Right atrium auricular region (tissue), 2 donors: ENCODE measurements around the gene ZNF385B. TPM values are rescaled to one million over a fixed set of nuclear protein-coding genes. Genes with fewer than 3 reads are reported as not detected.

Experiments
- DNase-seq: peaks from one replicate; pipeline ENCODE4 v3.0.0-alpha.2; 2019; ENCODE audit warnings: low spot score
- H3K27ac ChIP-seq, 2 donors: fragments of 200-600 bp; sonication (generic); 1 replicate in 1 of 2; 2 replicates in 1 of 2; pipeline ENCODE4 v1.5.1; 2016 to 2019
- H3K27me3 ChIP-seq, 2 donors: fragments of 200-600 bp; sonication (generic); one replicate each; pipeline versions ENCODE4 v1.5.1 to v1.6.0; 2017 to 2019
- H3K36me3 ChIP-seq: fragments of 200-600 bp; sonication (generic); one replicate; pipeline ENCODE4 v1.5.1; 2016
- H3K4me1 ChIP-seq, 2 donors: fragments of 200-600 bp; sonication (generic); one replicate each; pipeline versions ENCODE4 v1.5.1 to v1.6.0; 2017 to 2019
- H3K4me3 ChIP-seq, 2 donors: fragments of 200-600 bp; sonication (generic); 1 replicate in 1 of 2; 2 replicates in 1 of 2; pipeline ENCODE4 v1.5.1; 2017 to 2019; ENCODE audit warnings: mild to moderate bottlenecking in 1 of 2, moderate library complexity in 1 of 2
- H3K9me3 ChIP-seq, 2 donors: fragments of 200-600 bp; sonication (generic); one replicate each; pipeline ENCODE4 v1.5.1; 2019
- CTCF ChIP-seq, 2 donors: fragments of 200-600 bp; sonication (generic); IDR thresholded peaks; one replicate each; pipeline ENCODE4 v1.5.1; 2019; ENCODE audit warnings: antibody characterized with exemption in 2 of 2
- total RNA-seq, 2 donors: library from RNA; depleted of rRNA; stranded (reverse); fragments of >200 nt; gene quantifications; one replicate each; pipeline ENCODE4 v1.1.0, GENCODE V29; 2016

ZNF385B gene
- total RNA-seq, 2 donors from 2014 or later, result 23.2 to 33.3 TPM

DNA sequence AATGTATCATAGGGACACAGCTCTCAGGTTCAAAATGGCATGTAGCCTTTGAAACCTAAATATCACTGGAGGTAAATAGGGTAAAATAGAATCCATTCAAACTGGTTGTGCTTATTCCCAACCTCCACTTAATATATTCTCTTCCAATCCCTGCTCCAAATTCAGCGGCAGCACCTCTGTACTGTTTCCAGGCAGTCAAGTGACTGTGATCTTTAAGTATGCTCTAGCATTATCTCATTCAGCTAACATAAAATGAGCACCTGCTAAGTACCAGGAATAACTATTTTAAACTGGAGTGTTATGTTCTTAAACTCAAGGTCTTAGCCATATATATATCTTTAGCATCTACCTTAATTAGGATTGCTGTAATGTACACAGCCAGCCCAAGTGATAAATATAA lies 327.5 kb downstream of the ZNF385B start:
- Histone ChIP-seq H3K27ac (no peak overlapping the region), H3K4me1 (peaks cover 0 to 5% of the 10 kb centered on the region in 2 donors)

DNA sequence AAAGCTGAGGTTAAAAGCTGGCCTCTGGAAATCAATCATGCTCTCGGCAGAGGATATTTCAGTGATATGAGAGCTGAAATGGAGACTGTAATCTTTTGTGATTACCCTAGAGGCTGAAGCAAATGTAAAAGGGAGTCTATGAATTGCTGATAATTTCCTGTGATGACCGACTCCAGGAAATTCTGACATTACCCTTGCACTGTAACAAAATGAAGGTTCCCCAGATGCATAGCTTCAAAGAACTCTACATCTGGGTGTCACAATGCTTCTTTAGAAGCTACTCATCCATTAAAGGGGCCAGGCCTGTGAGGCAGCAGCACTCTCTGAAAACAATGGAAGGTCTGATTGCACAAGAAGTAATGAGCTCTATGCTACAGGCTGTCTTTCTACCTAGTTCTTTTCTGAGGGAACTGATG lies 328.5 kb downstream of the ZNF385B start:
- TF ChIP-seq CTCF (IDR thresholded peaks at IDR 0.05), result no peak
- no peaks in the 10 kb centered on the region for H3K9me3 ChIP-seq
- no peaks in the 10 kb centered on the region for H3K27me3 ChIP-seq
- H3K4me3 ChIP-seq, result no peak overlapping the region
- H3K36me3 ChIP-seq, result no peaks in the 10 kb centered on the region
- H3K4me1 ChIP-seq, result peaks cover 0 to 5% of the 10 kb centered on the region in 2 donors
- DNase-seq, result no peak
- no peak overlapping the region for H3K27ac ChIP-seq

More for the DNA sequence above, 327.5 kb downstream of the ZNF385B start:
- DNase-seq, result no peak
- Histone ChIP-seq H3K27me3 (no peaks in the 10 kb centered on the region), H3K9me3 (peaks cover 0 to 3% of the 10 kb centered on the region in 2 donors), H3K4me3 (no peak overlapping the region), H3K36me3 (peaks cover 1% of the 10 kb centered on the region)
- TF ChIP-seq CTCF (IDR thresholded peaks at IDR 0.05), result no peak

DNA sequence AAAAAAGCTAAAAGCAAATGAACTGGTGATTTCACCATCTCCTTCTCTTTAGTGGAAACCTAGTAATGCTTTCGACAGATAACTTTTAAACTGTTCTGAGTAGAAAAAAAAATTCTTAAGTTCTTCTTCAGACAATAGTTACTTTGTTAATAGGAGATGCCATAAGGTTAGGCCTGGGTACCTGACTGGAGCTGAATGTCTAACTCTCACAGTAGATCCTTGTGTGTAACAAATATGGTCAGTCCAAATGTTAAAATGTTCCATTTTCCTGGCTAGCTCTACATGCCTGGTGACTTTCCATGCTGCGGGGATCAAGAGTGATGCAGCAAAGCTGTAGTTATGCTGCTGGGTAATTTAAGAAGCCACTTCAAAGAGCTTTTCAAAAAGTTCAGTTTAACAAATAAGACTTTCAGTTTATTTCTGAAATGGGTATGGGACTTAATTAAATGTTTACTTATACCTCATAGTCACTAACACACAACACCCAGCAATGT lies 332.8 kb downstream of the ZNF385B start:
- H3K4me3 ChIP-seq, result no peak overlapping the region
- H3K36me3 ChIP-seq, result no peaks in the 10 kb centered on the region
- H3K9me3 ChIP-seq, result no peaks in the 10 kb centered on the region
- DNase-seq, result no peak
- no peak overlapping the region for H3K27ac ChIP-seq
- no peaks in the 10 kb centered on the region for H3K27me3 ChIP-seq
- no peak for TF ChIP-seq CTCF (IDR thresholded peaks at IDR 0.05)
- no peaks in the 10 kb centered on the region for H3K4me1 ChIP-seq

GRCh38 chr2:179525340-179525739 lies 336.1 kb downstream of the ZNF385B start:
- TF ChIP-seq CTCF (IDR thresholded peaks at IDR 0.05), result no peak
- H3K27me3 ChIP-seq, result no peaks in the 10 kb centered on the region

GRCh38 chr2:179524809-179525339 lies 336.5 kb downstream of the ZNF385B start:
- Histone ChIP-seq H3K9me3 (no peaks in the 10 kb centered on the region), H3K27me3 (no peaks in the 10 kb centered on the region), H3K4me3 (no peak overlapping the region), H3K36me3 (no peaks in the 10 kb centered on the region), H3K4me1 (no peaks in the 10 kb centered on the region), H3K27ac (peak overlapping the region in 1 of 2 donors; percentile 49)
- TF ChIP-seq CTCF (IDR thresholded peaks at IDR 0.05), result no peak
- no peak for DNase-seq

More at GRCh38 chr2:179525340-179525739, 336.1 kb downstream of the ZNF385B start:
- Histone ChIP-seq H3K9me3 (no peaks in the 10 kb centered on the region), H3K36me3 (no peaks in the 10 kb centered on the region), H3K27ac (peak overlapping the region; percentile 13 to 49), H3K4me3 (no peak overlapping the region), H3K4me1 (no peaks in the 10 kb centered on the region)
- no peak for DNase-seq

DNA sequence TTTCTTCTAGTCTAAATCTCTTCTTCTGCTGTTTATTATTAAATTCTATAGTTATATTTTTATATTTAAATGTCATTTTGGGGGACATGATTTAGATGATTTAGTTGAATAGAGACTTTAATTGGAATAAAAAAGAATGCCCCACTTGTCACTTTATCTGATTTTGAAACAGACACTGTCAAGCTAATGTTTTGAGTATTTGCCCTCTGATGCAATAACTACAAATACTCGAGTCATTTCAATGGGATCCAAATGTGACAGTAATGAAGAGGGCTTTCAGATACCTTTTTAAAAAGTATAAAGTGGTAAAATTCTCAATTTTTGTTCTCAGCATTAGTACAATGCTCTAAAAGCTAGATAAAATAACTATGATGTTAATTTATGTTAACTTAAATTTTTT lies 339.5 kb downstream of the ZNF385B start:
- no peak for TF ChIP-seq CTCF (IDR thresholded peaks at IDR 0.05)
- H3K4me1 ChIP-seq, result no peaks in the 10 kb centered on the region
- H3K36me3 ChIP-seq, result no peaks in the 10 kb centered on the region

More for the DNA sequence above, 339.5 kb downstream of the ZNF385B start:
- no peak for DNase-seq
- Histone ChIP-seq H3K4me3 (no peak overlapping the region), H3K27ac (no peak overlapping the region), H3K9me3 (no peaks in the 10 kb centered on the region), H3K27me3 (no peaks in the 10 kb centered on the region)
